Fibroblast of villous mesenchyme (primary cell): ENCODE results near the gene FKBP11. TPM values are rescaled to one million over a fixed set of nuclear protein-coding genes. Genes with fewer than 3 reads are reported as not detected.
"Not testable (repeated sequence)": the region's sequence is repeated elsewhere in the genome, so short reads cannot be mapped to it uniquely, and the experiment has no call there.

Source experiments
- DNase-seq: peaks from one replicate; pipeline ENCODE4 v3.0.0-alpha.2; 2010; ENCODE audit warnings: low read depth
- H3K4me3 ChIP-seq: 2 replicates; pipeline ENCODE4 v1.5.1; 2011; ENCODE audit warnings: low read depth, mild to moderate bottlenecking, low read length
- small RNA-seq: library from RNA; depleted of rRNA; stranded (forward); fragments of <200 nt; gene quantifications from one replicate; pipeline ENCODE3, GENCODE V24; 2012
- total RNA-seq: library from RNA; depleted of rRNA; stranded (reverse); fragments of >200 nt; gene quantifications from 2 replicates; pipeline ENCODE4 v1.2.3, GENCODE V29; 2012
- TF ChIP-seq, protein P1 (sequence below): IDR thresholded peaks from 2 replicates; pipeline ENCODE4 v1.5.1; 2012; ENCODE audit warnings: low read depth, mild to moderate bottlenecking, low read length; ENCODE audit not compliant: insufficient read depth

Gene FKBP11
- total RNA-seq, 1 donor: 25.5 TPM

GRCh38 chr12:48881686-48882314 lies 43.5 kb downstream of the FKBP11 start:
- DNase-seq: no peak
- TF ChIP-seq, protein P1, sequence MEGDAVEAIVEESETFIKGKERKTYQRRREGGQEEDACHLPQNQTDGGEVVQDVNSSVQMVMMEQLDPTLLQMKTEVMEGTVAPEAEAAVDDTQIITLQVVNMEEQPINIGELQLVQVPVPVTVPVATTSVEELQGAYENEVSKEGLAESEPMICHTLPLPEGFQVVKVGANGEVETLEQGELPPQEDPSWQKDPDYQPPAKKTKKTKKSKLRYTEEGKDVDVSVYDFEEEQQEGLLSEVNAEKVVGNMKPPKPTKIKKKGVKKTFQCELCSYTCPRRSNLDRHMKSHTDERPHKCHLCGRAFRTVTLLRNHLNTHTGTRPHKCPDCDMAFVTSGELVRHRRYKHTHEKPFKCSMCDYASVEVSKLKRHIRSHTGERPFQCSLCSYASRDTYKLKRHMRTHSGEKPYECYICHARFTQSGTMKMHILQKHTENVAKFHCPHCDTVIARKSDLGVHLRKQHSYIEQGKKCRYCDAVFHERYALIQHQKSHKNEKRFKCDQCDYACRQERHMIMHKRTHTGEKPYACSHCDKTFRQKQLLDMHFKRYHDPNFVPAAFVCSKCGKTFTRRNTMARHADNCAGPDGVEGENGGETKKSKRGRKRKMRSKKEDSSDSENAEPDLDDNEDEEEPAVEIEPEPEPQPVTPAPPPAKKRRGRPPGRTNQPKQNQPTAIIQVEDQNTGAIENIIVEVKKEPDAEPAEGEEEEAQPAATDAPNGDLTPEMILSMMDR: no peak
- H3K4me3 ChIP-seq: peak overlapping the region; percentile 27

- TF ChIP-seq, protein P1: no peak
- no peak for DNase-seq
- no peak overlapping the region for H3K4me3 ChIP-seq
These were observed 44.6 kb downstream of the FKBP11 start for GRCh38 chr12:48880647-48881046.

DNA sequence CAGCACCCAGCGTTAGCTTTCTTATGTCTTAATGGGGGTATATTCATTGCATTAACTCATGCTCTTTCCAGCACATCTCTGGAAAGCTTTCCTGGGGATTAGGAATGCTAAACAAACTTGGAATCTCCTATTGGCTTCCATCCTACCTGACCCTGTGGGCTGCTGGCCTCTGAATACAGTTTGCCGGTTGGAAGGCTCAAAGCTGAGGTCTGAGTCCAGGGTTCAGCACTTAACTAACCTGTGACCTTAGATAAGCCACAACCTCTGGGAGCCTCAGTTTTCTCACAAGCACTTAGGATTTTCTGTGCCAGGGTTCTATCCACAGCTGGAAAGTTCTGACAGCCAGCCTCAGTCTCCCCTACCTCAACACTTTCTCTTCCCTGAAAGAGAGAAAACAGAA lies 46.7 kb downstream of the FKBP11 start:
- DNase-seq: no peak
- TF ChIP-seq, protein P1: no peak
- H3K4me3 ChIP-seq: no peak overlapping the region

DNA sequence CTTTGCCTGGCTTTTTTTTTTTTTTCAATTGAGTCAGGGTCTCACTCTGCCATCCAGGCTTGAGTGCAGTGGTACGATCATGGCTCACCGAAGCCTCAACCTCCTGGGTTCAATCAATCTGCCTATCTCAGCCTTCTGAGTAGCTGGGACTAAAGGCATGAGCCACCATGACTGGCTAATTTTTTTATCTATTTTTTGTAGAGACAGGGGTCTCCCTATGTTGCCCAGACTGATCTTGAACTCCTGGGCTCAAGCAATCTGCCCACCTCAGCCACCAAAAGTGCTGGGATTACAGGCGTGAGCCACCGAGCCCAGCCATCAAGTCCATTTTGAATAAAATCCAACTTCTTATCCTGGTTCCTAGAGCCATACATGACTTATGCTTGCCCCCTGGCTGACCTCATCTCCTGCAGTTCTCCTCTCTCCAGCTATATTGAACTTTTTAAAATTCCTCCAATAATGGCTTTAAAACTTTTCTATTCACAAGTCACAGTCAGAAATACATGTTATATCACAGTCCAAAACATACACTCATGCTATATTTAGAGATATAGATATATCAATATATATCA lies 49.3 kb downstream of the FKBP11 start:
- TF ChIP-seq, protein P1: no peak
- DNase-seq: no peak
- no peak overlapping the region for H3K4me3 ChIP-seq

DNA sequence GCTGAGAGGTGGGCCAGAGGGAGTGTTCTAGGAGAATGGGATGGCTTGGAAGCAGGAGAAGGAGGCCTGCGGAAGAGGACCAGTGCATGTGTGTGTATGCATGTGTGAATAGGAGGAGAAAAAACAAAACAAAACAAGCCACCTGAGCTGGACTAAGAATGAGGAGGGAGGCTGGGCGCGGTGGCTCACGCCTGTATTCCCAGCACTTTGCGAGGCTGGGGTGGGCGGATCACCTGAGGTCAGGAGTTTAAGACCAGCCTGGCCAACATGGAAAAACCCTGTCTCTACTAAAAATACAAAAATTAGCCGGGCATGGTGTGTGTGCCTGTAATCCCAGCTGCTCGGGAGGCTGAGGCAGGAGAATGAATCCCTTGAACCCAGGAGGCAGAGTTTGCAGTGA lies 51.8 kb downstream of the FKBP11 start:
- not testable (repeated sequence) for H3K4me3 ChIP-seq, DNase-seq

DNA sequence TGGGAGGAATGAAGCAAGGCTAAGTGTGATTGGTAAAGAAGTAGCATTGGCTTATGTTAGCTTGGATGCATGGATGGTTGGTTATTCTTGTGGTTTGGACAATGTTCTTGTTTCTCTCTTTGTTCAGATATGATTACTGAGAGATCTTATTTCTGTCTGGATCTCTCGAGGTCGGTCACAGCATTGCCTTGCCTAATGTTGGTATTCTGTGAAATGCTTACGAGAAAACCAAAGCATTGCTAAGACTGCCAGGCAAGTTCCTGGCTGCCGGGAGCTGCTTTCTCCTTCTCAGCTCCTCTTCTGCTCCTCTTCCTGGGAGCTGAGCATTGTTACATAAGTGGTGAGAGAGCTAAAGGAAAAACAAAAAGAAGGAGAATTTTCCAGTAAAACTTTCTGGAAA lies 52.2 kb downstream of the FKBP11 start:
- TF ChIP-seq, protein P1: no peak
- H3K4me3 ChIP-seq: no peak overlapping the region
- DNase-seq: no peak

Small RNAs within 50 kb of the gene (small RNA-seq; reads per million reads assigned to genes)
- gene AC073610.1 (not detected), gene RNU6-600P (not detected)

Other genes starting within 250 kb of the FKBP11 start
- gene KANSL2, start 243.3 kb downstream of the FKBP11 start, total RNA-seq: 55.4 and 60.5 TPM in 2 replicates
- 21.9 and 46.6 TPM in 2 replicates for gene CCNT1, start 208.8 kb downstream of the FKBP11 start, total RNA-seq
- 39.6 and 47.1 TPM in 2 replicates for gene ADCY6, start 136.4 kb downstream of the FKBP11 start, total RNA-seq
- 29.8 and 30.3 TPM in 2 replicates for gene CACNB3, start 107.0 kb downstream of the FKBP11 start, total RNA-seq
- gene DDX23, start 73.3 kb downstream of the FKBP11 start, total RNA-seq: 51.9 and 64.3 TPM in 2 replicates
- gene RND1, start 59.6 kb downstream of the FKBP11 start, total RNA-seq: under 0.01 TPM in 1 of 2 replicates, not detected in the other
- gene ARF3, start 32.0 kb upstream of the FKBP11 start, total RNA-seq: 49.3 and 68.2 TPM in 2 replicates
- not detected in 2 replicates for gene WNT10B, start 46.2 kb upstream of the FKBP11 start, total RNA-seq
- not detected in 2 replicates for gene WNT1, start 52.8 kb upstream of the FKBP11 start, total RNA-seq
- under 0.01 and 0.32 TPM in 2 replicates for gene DDN, start 73.9 kb upstream of the FKBP11 start, total RNA-seq
- 61.2 and 62.2 TPM in 2 replicates for gene PRKAG1, start 93.3 kb upstream of the FKBP11 start, total RNA-seq
- gene KMT2D, start 135.3 kb upstream of the FKBP11 start, total RNA-seq: 32.2 and 37.1 TPM in 2 replicates
- 0.64 and 0.86 TPM in 2 replicates for gene RHEBL1, start 144.5 kb upstream of the FKBP11 start, total RNA-seq
- not detected in 2 replicates for gene DHH, start 169.3 kb upstream of the FKBP11 start, total RNA-seq
- gene LMBR1L, start 185.4 kb upstream of the FKBP11 start, total RNA-seq: 47.9 and 71.2 TPM in 2 replicates
- gene TUBA1B, start 205.9 kb upstream of the FKBP11 start, total RNA-seq: 1,457 and 1,471 TPM in 2 replicates